RWPE2 (cell line): ENCODE measurements around the gene SHE.

Experiments used
- ATAC-seq: fragments of 200-7000 bp; cut with Tn5 transposase; 3 replicates; pipeline ENCODE4 v1.9.1; 2021; ENCODE audit warnings: low read depth
- DNase-seq: peaks from one replicate; pipeline ENCODE4 v3.0.0-alpha.2; 2020; ENCODE audit warnings: low spot score
- H3K27ac ChIP-seq: fragments of 450-650 bp; 2 replicates; pipeline ENCODE4 v1.5.1; 2017; ENCODE audit warnings: mild to moderate bottlenecking; ENCODE audit not compliant: poor library complexity, severe bottlenecking
- H3K27me3 ChIP-seq: fragments of 250-450 bp; sonication (Bioruptor Pico); 2 replicates; pipeline ENCODE4 v1.5.1; 2021; ENCODE audit warnings: mild to moderate bottlenecking, moderate library complexity; ENCODE audit not compliant: insufficient read depth, poor library complexity, severe bottlenecking
- H3K36me3 ChIP-seq: fragments of 250-450 bp; sonication (Bioruptor Pico); 2 replicates; pipeline ENCODE4 v1.5.1; 2020; ENCODE audit warnings: low read depth, mild to moderate bottlenecking, moderate library complexity
- H3K4me1 ChIP-seq: fragments of 250-450 bp; sonication (Bioruptor Pico); 2 replicates; pipeline ENCODE4 v1.5.1; 2021; ENCODE audit warnings: mild to moderate bottlenecking, moderate library complexity; ENCODE audit not compliant: insufficient read depth, poor library complexity, severe bottlenecking
- H3K4me3 ChIP-seq: fragments of 250-450 bp; sonication (Bioruptor Pico); 2 replicates; pipeline ENCODE4 v1.5.1; 2021; ENCODE audit warnings: mild to moderate bottlenecking, moderate library complexity; ENCODE audit not compliant: severe bottlenecking
- H3K9me3 ChIP-seq: fragments of 250-450 bp; sonication (Bioruptor Pico); 2 replicates; pipeline ENCODE4 v1.5.1; 2021; ENCODE audit warnings: mild to moderate bottlenecking, moderate library complexity; ENCODE audit not compliant: severe bottlenecking
- CTCF ChIP-seq: fragments of 450-650 bp; IDR thresholded peaks from one replicate; pipeline ENCODE4 v1.5.1; 2017; ENCODE audit warnings: mild to moderate bottlenecking, moderate library complexity; ENCODE audit not compliant: poor library complexity, severe bottlenecking

Gene SHE

DNA sequence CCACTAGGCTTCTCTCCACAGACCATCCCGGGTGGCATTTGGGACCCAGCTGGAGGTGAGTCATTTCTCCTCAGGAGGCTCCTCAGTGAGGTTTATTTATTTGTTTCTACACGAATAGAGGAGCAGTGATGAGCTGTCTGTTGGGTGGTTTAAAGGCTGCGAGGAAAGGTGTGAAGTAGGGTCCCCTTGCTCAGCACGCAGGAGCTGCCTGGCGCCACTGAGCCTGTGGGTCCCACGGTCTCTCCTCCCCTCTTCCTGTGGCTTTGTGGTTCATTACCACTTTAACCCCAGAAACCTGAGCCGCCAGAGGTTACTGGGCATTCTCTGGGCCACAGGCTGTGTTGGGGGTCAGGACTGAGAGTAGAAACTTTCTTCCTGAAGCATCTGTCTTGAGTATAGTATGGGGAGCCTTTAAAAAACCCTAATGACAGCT, 57.2 kb downstream of the SHE start:
- Histone ChIP-seq H3K4me3 (no peak overlapping the region), H3K27me3 (no peaks in the 10 kb centered on the region), H3K27ac (no peak overlapping the region), H3K4me1 (peaks cover 8% of the 10 kb centered on the region), H3K9me3 (no peaks in the 10 kb centered on the region), H3K36me3 (peaks cover 31% of the 10 kb centered on the region)
- ATAC-seq (peak; percentile 56), DNase-seq (no peak)
- no peak for TF ChIP-seq CTCF

- Histone ChIP-seq H3K27me3 (no peaks in the 10 kb centered on the region), H3K4me3 (no peak overlapping the region), H3K27ac (no peak overlapping the region), H3K4me1 (peaks cover 8% of the 10 kb centered on the region), H3K36me3 (peaks cover 27% of the 10 kb centered on the region), H3K9me3 (no peaks in the 10 kb centered on the region)
- no peak for ATAC-seq
- TF ChIP-seq CTCF = no peak
- DNase-seq = no peak
Measured at GRCh38 chr1:154443274-154444013, 58.8 kb downstream of the SHE start.

- Histone ChIP-seq H3K27ac (no peak overlapping the region), H3K4me3 (no peak overlapping the region), H3K27me3 (no peaks in the 10 kb centered on the region), H3K4me1 (peaks cover 8% of the 10 kb centered on the region), H3K9me3 (no peaks in the 10 kb centered on the region), H3K36me3 (peaks cover 25% of the 10 kb centered on the region)
- peak; percentile 10 for TF ChIP-seq CTCF
- ATAC-seq (peak; percentile 33; the same call in 1 of the 3 replicates), DNase-seq (no peak)
Measured at GRCh38 chr1:154442006-154442740, 60.0 kb downstream of the SHE start.

DNA sequence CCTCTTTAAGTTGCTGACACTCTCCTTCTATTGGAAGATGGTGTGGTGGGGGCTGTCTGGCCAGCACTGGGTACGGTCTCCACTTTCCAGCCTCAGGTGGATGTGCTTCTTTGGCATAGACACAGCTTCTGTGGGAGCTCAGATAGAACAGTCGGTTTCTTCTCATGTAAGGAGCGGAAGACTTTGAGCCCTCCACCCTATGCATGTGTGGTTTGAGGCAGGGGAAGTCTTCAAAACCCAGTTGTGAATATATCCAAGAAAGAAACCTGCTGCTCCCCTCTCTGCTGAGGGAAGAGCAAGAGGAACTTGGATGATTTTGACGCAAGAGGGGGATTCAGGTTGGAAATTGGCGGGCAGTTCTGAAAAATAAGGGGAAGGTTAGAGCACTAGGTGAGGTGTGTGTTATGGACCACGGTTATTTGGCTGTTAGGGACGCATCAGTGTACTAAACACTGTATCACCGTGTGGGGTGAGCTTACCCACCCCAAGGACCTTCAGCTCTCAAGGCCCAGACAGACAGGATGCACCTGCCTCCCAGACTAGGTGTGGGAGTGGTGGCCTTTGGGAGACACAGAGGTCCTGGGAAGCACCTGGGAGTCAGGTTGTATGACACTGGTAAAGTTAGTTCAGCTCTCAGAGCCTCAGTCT, 60.8 kb downstream of the SHE start:
- ATAC-seq (no peak), DNase-seq (no peak)
- H3K27ac ChIP-seq = no peak overlapping the region
- TF ChIP-seq CTCF = no peak
- no peak overlapping the region for H3K4me3 ChIP-seq
- H3K4me1 ChIP-seq = peaks cover 8% of the 10 kb centered on the region
- H3K27me3 ChIP-seq = no peaks in the 10 kb centered on the region
- no peaks in the 10 kb centered on the region for H3K9me3 ChIP-seq
- H3K36me3 ChIP-seq = peaks cover 26% of the 10 kb centered on the region
